Caco-2 (cell line): ENCODE measurements around the gene GRK1. TPM values are rescaled to one million over a fixed set of nuclear protein-coding genes. Genes with fewer than 3 reads are reported as not detected.

Experiments
- BruUV-seq: library from RNA; stranded (reverse); fragments of 400-500 nt; replicated peaks from 2 replicates; lab custom pipeline; 2021; lab: Mats Ljungman, UMichigan
- CTCF ChIA-PET: fragments of 300-600 bp; sonication (Branson Sonifier 250); formaldehyde crosslinking; loops from one replicate; lab custom pipeline; 2022; ENCODE audit warnings: antibody characterized with exemption; lab: Charles Lee
- POLR2A ChIA-PET: fragments of 300-600 bp; sonication (Branson Sonifier 250); formaldehyde crosslinking; loops from one replicate; lab custom pipeline; 2022; ENCODE audit warnings: antibody characterized with exemption; lab: Charles Lee
- DNase-seq, 2 experiments: peaks; one replicate each; pipeline versions ENCODE4 v3.0.0 to v3.0.0-alpha.2; 2020 to 2022
- H3K27me3 ChIP-seq: replicated peaks from 2 replicates; pipeline ENCODE4 v1.6.0; 2011; ENCODE audit warnings: low read length; ENCODE audit not compliant: control insufficient read depth, insufficient read depth
- H3K36me3 ChIP-seq: 2 replicates; pipeline ENCODE4 v1.5.1; 2011; ENCODE audit warnings: low read length; ENCODE audit not compliant: control insufficient read depth, insufficient read depth
- H3K4me1 ChIP-seq: fragments of 250-450 bp; sonication (Bioruptor Pico); 2 replicates; pipeline ENCODE4 v1.5.1; 2020; ENCODE audit warnings: mild to moderate bottlenecking
- H3K4me3 ChIP-seq: 2 replicates; pipeline ENCODE4 v1.5.1; 2011; ENCODE audit warnings: low read depth, mild to moderate bottlenecking, control low read depth, low read length
- H3K9me3 ChIP-seq: fragments of 250-450 bp; sonication (Bioruptor Pico); 2 replicates; pipeline ENCODE4 v1.5.1; 2020; ENCODE audit warnings: mild to moderate bottlenecking, moderate library complexity
- H3K27ac Mint-ChIP-seq: one replicate; pipeline ENCODE4 v1.8.0; 2022; ENCODE audit warnings: mixed read lengths; ENCODE audit not compliant: unreplicated experiment
- H3K27me3 Mint-ChIP-seq: one replicate; pipeline ENCODE4 v1.8.0; 2022; ENCODE audit warnings: mixed read lengths; ENCODE audit not compliant: insufficient read depth, unreplicated experiment
- H3K36me3 Mint-ChIP-seq: one replicate; pipeline ENCODE4 v1.8.0; 2022; ENCODE audit warnings: mild to moderate bottlenecking, mixed read lengths; ENCODE audit not compliant: insufficient read depth, unreplicated experiment
- H3K4me1 Mint-ChIP-seq: one replicate; pipeline ENCODE4 v1.8.0; 2022; ENCODE audit warnings: low read depth, mixed read lengths; ENCODE audit not compliant: unreplicated experiment
- H3K4me3 Mint-ChIP-seq: one replicate; pipeline ENCODE4 v1.8.0; 2022; ENCODE audit warnings: mild to moderate bottlenecking, moderate library complexity, mixed read lengths; ENCODE audit not compliant: unreplicated experiment
- H3K9me3 Mint-ChIP-seq: one replicate; pipeline ENCODE4 v1.8.0; 2022; ENCODE audit warnings: mixed read lengths; ENCODE audit not compliant: unreplicated experiment
- intact Hi-C: fragments of 100-400 bp; cut with micrococcal nuclease; formaldehyde crosslinking; loops from one replicate; pipeline ENCODE4 v1.10.0; 2022; ENCODE audit not compliant: unreplicated experiment
- total RNA-seq: library from RNA; stranded (reverse); gene quantifications from 2 replicates; pipeline ENCODE4 v1.2.3, GENCODE V29; 2022
- TF ChIP-seq, protein P1 (sequence below), 2 experiments: fragments of 200-600 bp in 1 of 2; IDR thresholded peaks; 1 replicate in 1 of 2; 2 replicates in 1 of 2; pipeline versions ENCODE4 v1.5.1 to v1.8.0; 2011 to 2022; ENCODE audit warnings: antibody characterized with exemption in 1 of 2, control low read depth in 1 of 2, inconsistent platforms in 1 of 2, low read depth in 1 of 2, low read length in 1 of 2, mild to moderate bottlenecking in 1 of 2, moderate library complexity in 1 of 2; ENCODE audit not compliant: insufficient read depth in 1 of 2, severe bottlenecking in 1 of 2, unreplicated experiment in 1 of 2

GRK1 gene
- total RNA-seq, 1 experiment from 2014 or later: not detected

DNA sequence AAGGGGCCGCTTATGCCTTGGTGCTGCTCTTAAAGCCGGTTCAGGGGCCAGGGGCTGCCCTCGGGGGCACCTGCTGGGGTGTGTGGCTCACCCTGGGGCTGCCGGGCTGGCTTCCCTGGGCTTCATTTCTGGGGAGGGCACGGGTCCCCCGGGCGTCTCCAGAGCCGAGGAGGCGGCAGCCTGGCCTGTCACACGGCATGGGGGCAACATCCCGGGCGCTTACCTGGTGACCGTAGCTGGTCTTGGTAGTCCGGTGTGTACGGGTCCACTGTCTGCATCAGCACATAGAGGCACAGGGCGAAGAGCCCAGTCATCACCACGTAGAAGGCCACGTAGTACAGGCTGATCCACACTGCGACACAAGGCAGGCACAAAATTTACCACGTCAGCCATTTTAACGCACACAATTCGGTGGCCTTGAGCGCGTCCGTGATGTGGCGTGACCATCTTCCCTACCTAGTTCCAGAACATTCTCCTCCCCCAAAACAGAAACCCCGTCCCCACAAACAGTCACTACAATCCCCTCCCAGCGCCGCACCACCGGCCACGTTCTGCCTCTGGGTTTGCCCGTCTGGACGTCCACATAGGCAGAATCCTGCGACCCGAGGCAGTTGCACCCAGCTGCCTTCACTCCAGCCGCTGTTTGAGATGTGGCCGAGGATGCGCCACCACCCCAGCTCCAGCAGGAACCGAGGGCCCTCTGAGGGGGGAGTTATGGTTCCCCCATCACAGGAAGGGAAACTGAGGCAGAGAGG lies 12.3 kb upstream of the GRK1 start:
- H3K9me3 ChIP-seq: no peaks in the 10 kb centered on the region
- no peaks in the 10 kb centered on the region for H3K4me1 ChIP-seq
- POLR2A ChIA-PET: no interaction called here
- Mint-ChIP-seq H3K27ac (no peak overlapping the region), H3K9me3 (no peaks in the 10 kb centered on the region), H3K36me3 (no peaks in the 10 kb centered on the region), H3K27me3 (no peaks in the 10 kb centered on the region), H3K4me3 (no peak overlapping the region), H3K4me1 (no peaks in the 10 kb centered on the region)
- BruUV-seq: no TSS peak
- intact Hi-C loops: no loop called here
- TF ChIP-seq, protein P1, sequence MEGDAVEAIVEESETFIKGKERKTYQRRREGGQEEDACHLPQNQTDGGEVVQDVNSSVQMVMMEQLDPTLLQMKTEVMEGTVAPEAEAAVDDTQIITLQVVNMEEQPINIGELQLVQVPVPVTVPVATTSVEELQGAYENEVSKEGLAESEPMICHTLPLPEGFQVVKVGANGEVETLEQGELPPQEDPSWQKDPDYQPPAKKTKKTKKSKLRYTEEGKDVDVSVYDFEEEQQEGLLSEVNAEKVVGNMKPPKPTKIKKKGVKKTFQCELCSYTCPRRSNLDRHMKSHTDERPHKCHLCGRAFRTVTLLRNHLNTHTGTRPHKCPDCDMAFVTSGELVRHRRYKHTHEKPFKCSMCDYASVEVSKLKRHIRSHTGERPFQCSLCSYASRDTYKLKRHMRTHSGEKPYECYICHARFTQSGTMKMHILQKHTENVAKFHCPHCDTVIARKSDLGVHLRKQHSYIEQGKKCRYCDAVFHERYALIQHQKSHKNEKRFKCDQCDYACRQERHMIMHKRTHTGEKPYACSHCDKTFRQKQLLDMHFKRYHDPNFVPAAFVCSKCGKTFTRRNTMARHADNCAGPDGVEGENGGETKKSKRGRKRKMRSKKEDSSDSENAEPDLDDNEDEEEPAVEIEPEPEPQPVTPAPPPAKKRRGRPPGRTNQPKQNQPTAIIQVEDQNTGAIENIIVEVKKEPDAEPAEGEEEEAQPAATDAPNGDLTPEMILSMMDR (IDR thresholded peaks at IDR 0.05; ENCODE audit: insufficient read depth in 1 of 2, low read depth in 1 of 2, low read length in 1 of 2, severe bottlenecking in 1 of 2, unreplicated experiment in 1 of 2): no peak
- no peaks in the 10 kb centered on the region for H3K36me3 ChIP-seq
- DNase-seq: peak in 1 of 2 experiments; percentile 29
- CTCF ChIA-PET: no interaction called here
- no peaks in the 10 kb centered on the region for H3K27me3 ChIP-seq
- H3K4me3 ChIP-seq: no peak overlapping the region

DNA sequence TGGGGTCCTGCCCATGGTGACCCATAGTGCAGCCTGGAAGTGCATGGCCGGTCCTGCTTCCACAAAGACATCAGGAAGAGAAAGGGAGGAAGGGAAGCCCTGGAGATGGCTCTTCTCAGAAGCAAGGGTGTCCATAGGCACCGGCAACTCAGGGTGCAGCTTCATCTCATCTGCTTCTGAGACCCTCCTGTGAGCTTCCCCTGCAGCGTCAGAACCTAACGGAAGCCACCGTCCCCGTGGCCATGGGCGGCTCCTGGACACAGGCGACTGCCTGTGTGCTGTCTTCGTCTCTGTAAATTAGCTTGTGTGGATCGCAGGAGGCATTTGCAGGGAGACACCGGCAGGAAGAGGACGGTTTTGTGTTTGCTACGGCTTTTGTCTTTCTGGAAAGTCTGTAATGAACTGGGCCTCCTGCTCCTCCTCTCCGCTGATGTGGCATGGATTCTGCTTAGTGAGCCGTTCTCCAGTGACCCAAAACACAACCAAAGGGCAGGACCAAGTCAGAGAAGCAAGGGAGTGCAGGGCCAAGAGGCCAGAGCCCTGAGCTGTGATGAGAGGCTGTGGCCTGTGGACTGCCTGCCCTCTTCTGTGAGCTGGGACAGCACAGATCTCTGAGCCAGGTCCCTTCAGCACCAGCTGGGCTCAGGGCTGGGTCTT lies 11.5 kb upstream of the GRK1 start:
- no peaks in the 10 kb centered on the region for H3K36me3 ChIP-seq
- H3K4me1 ChIP-seq: no peaks in the 10 kb centered on the region
- H3K27ac Mint-ChIP-seq: no peak overlapping the region
- H3K4me3 ChIP-seq: no peak overlapping the region
- CTCF ChIA-PET: no interaction called here
- TF ChIP-seq, protein P1 (IDR thresholded peaks at IDR 0.05; ENCODE audit: insufficient read depth in 1 of 2, low read depth in 1 of 2, low read length in 1 of 2, severe bottlenecking in 1 of 2, unreplicated experiment in 1 of 2): no peak
- BruUV-seq: no TSS peak
- H3K4me1 Mint-ChIP-seq: no peaks in the 10 kb centered on the region
- intact Hi-C loops: no loop called here
- H3K9me3 Mint-ChIP-seq: peaks cover 2% of the 10 kb centered on the region
- no peaks in the 10 kb centered on the region for H3K36me3 Mint-ChIP-seq
- POLR2A ChIA-PET: no interaction called here
- H3K4me3 Mint-ChIP-seq: no peak overlapping the region
- no peaks in the 10 kb centered on the region for H3K27me3 ChIP-seq
- H3K27me3 Mint-ChIP-seq: no peaks in the 10 kb centered on the region
- no peaks in the 10 kb centered on the region for H3K9me3 ChIP-seq
- DNase-seq: peak in 1 of 2 experiments; percentile 28

DNA sequence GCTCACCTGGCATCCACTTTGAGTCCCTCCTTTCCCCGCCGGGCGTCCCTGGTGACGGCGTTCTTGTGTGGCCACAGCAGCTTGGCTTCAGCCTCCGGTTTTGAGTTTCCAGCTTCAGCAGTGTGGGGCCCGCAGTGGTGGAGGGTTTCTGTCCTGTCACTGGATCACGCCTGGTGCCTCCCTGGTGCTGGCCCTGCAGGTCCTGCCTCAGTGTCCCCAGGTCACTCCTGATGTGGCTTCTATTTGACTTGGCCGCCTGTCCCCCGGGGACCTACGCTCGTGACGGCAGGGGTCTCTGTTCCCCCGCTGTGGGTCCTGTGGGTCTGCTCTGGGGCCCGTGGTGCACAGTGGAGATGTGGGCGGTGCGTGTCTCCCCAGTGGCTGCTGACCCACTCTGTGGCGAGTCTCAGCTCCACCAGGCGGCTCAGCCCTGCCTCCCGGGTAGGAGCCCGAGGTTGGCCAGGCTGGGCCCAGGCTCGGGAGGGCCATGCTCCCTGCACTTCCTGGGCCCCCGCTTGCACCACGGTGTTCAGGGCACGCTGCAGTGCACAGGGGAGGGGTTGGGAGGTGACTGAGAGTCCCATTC lies 10.9 kb upstream of the GRK1 start:
- Histone ChIP-seq H3K4me3 (no peak overlapping the region), H3K36me3 (no peaks in the 10 kb centered on the region), H3K4me1 (no peaks in the 10 kb centered on the region), H3K27me3 (no peaks in the 10 kb centered on the region), H3K9me3 (peaks cover 5% of the 10 kb centered on the region; the same call in 1 of the 2 replicates)
- H3K27ac Mint-ChIP-seq: no peak overlapping the region
- CTCF ChIA-PET: no interaction called here
- no TSS peak for BruUV-seq
- intact Hi-C loops: no loop called here
- POLR2A ChIA-PET: no interaction called here
- TF ChIP-seq, protein P1 (IDR thresholded peaks at IDR 0.05; ENCODE audit: insufficient read depth in 1 of 2, low read depth in 1 of 2, low read length in 1 of 2, severe bottlenecking in 1 of 2, unreplicated experiment in 1 of 2): no peak
- DNase-seq: peak in 1 of 2 experiments; percentile 29
- no peaks in the 10 kb centered on the region for H3K36me3 Mint-ChIP-seq
- no peaks in the 10 kb centered on the region for H3K27me3 Mint-ChIP-seq
- peaks cover 8% of the 10 kb centered on the region for H3K9me3 Mint-ChIP-seq
- no peak overlapping the region for H3K4me3 Mint-ChIP-seq
- H3K4me1 Mint-ChIP-seq: no peaks in the 10 kb centered on the region
